Measurements from ENCODE around the gene KIAA1671. TPM values are rescaled to one million over a fixed set of nuclear protein-coding genes. Genes with fewer than 3 reads are reported as not detected.
A peak's percentile ranks its signal among the peaks of the same experiment; 100 is the strongest.

KIAA1671 gene
- polyA plus RNA-seq, 3 donors: not detected

DNA sequence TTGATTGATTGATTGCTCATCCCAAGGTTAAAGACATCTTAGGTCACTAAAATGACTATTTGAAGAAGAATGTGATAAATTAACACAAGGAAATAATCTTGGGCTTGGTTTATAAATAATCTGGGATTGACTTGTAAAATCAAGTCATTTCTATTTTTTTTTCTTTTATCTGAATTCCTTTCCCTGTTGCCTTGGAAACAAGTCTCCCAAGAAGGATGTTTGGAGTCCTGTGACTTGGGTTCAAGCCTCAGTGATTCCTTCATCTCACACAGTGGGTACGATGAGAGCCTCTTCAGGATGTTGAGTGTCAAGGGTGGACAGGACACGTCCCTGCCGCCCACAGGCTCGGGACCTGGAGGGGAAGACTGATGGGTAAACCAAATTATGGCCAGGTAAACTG, 149.0 kb downstream of the KIAA1671 start:
- H3K4me2 ChIP-seq (replicated peaks; ENCODE audit: extremely low read depth, low read length, poor library complexity, severe bottlenecking): no peak overlapping the region
- H3K27ac ChIP-seq (ENCODE audit: low read depth in 1 of 2, low read length in 2 of 2): no peak overlapping the region
- H3K27me3 ChIP-seq (ENCODE audit: control insufficient read depth in 2 of 2, insufficient read depth in 2 of 2, low read length in 2 of 2): no peaks in the 10 kb centered on the region
- no peaks in the 10 kb centered on the region for H3K9me3 ChIP-seq (replicated peaks in 1 of 2; ENCODE audit: control insufficient read depth in 1 of 2, insufficient read depth in 1 of 2, low read length in 2 of 2)
- DNase-seq: no peak
- TF ChIP-seq, protein P1, sequence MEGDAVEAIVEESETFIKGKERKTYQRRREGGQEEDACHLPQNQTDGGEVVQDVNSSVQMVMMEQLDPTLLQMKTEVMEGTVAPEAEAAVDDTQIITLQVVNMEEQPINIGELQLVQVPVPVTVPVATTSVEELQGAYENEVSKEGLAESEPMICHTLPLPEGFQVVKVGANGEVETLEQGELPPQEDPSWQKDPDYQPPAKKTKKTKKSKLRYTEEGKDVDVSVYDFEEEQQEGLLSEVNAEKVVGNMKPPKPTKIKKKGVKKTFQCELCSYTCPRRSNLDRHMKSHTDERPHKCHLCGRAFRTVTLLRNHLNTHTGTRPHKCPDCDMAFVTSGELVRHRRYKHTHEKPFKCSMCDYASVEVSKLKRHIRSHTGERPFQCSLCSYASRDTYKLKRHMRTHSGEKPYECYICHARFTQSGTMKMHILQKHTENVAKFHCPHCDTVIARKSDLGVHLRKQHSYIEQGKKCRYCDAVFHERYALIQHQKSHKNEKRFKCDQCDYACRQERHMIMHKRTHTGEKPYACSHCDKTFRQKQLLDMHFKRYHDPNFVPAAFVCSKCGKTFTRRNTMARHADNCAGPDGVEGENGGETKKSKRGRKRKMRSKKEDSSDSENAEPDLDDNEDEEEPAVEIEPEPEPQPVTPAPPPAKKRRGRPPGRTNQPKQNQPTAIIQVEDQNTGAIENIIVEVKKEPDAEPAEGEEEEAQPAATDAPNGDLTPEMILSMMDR (IDR thresholded peaks at IDR 0.05): no peak
- intact Hi-C loops (cut with micrococcal nuclease): no loop called here
- no peaks in the 10 kb centered on the region for H3K4me1 Mint-ChIP-seq
- H3K9me3 Mint-ChIP-seq: no peaks in the 10 kb centered on the region
- no peak overlapping the region for H2AFZ ChIP-seq (ENCODE audit: insufficient read depth, low read depth, low read length, poor library complexity, severe bottlenecking)
- H3K9ac ChIP-seq (ENCODE audit: insufficient read depth, low read length, poor library complexity, severe bottlenecking): no peak overlapping the region
- H3K27me3 Mint-ChIP-seq (ENCODE audit: low read depth in 3 of 3): peaks cover 2 to 8% (median 4%) of the 10 kb centered on the region in 3 donors
- peak overlapping the region in 1 of 2 donors; percentile 53 for H3K4me3 Mint-ChIP-seq
- whole genome bisulfite sequencing (ENCODE audit: insufficient coverage): 95% methylated on average over 3 of the region's 4 CpGs
- no peaks in the 10 kb centered on the region for H3K36me3 Mint-ChIP-seq
- H4K20me1 ChIP-seq (ENCODE audit: insufficient read depth, low read length): no peaks in the 10 kb centered on the region
- no peak overlapping the region for H3K27ac Mint-ChIP-seq
- H3K36me3 ChIP-seq (replicated peaks in 1 of 2; ENCODE audit: control insufficient read depth in 1 of 2, insufficient read depth in 2 of 2, low read length in 2 of 2): no peaks in the 10 kb centered on the region
- H3K4me3 ChIP-seq (replicated peaks in 1 of 3; ENCODE audit: low read depth in 2 of 3, low read length in 3 of 3): no peak overlapping the region
- H3K4me1 ChIP-seq (ENCODE audit: control insufficient read depth in 1 of 2, insufficient read depth in 2 of 2, low read length in 2 of 2): no peaks in the 10 kb centered on the region
- no peaks in the 10 kb centered on the region for H3K79me2 ChIP-seq (ENCODE audit: insufficient read depth, low read length)

GRCh38 chr22:25101986-25102385, 149.5 kb downstream of the KIAA1671 start:
- Histone ChIP-seq H3K79me2 (ENCODE audit: insufficient read depth, low read length) (no peaks in the 10 kb centered on the region), H3K9ac (ENCODE audit: insufficient read depth, low read length, poor library complexity, severe bottlenecking) (no peak overlapping the region), H3K27me3 (ENCODE audit: control insufficient read depth in 2 of 2, insufficient read depth in 2 of 2, low read length in 2 of 2) (no peaks in the 10 kb centered on the region), H4K20me1 (ENCODE audit: insufficient read depth, low read length) (no peaks in the 10 kb centered on the region), H3K27ac (ENCODE audit: low read depth in 1 of 2, low read length in 2 of 2) (no peak overlapping the region), H3K4me2 (replicated peaks; ENCODE audit: extremely low read depth, low read length, poor library complexity, severe bottlenecking) (no peak overlapping the region), H2AFZ (ENCODE audit: insufficient read depth, low read depth, low read length, poor library complexity, severe bottlenecking) (no peak overlapping the region), H3K36me3 (replicated peaks in 1 of 2; ENCODE audit: control insufficient read depth in 1 of 2, insufficient read depth in 2 of 2, low read length in 2 of 2) (no peaks in the 10 kb centered on the region), H3K4me3 (replicated peaks in 1 of 3; ENCODE audit: low read depth in 2 of 3, low read length in 3 of 3) (no peak overlapping the region), H3K9me3 (replicated peaks in 1 of 2; ENCODE audit: control insufficient read depth in 1 of 2, insufficient read depth in 1 of 2, low read length in 2 of 2) (no peaks in the 10 kb centered on the region), H3K4me1 (ENCODE audit: control insufficient read depth in 1 of 2, insufficient read depth in 2 of 2, low read length in 2 of 2) (no peaks in the 10 kb centered on the region)
- Mint-ChIP-seq H3K27ac (no peak overlapping the region), H3K4me3 (peak overlapping the region in 1 of 2 donors; percentile 53), H3K9me3 (no peaks in the 10 kb centered on the region), H3K36me3 (no peaks in the 10 kb centered on the region), H3K4me1 (no peaks in the 10 kb centered on the region), H3K27me3 (ENCODE audit: low read depth in 3 of 3) (peaks cover 2 to 9% (median 4%) of the 10 kb centered on the region in 3 donors)
- TF ChIP-seq, protein P1 (IDR thresholded peaks at IDR 0.05): no peak
- WGBS (ENCODE audit: insufficient coverage): 94% methylated on average over 3 of the region's 4 CpGs
- intact Hi-C loops (cut with micrococcal nuclease): no loop called here
- DNase-seq: no peak

Data from CD14-positive monocyte (primary cell).